HepG2 (cell line): ENCODE results near the gene NCKAP5L. TPM values are rescaled to one million over a fixed set of nuclear protein-coding genes. Genes with fewer than 3 reads are reported as not detected.

Experiments
- HCFC1 ChIP-seq: fragments of 150-350 bp; IDR thresholded peaks from 2 replicates; pipeline ENCODE4 v1.6.1; 2014; ENCODE audit warnings: low read depth, low read length
- HIVEP1 ChIP-seq: sonication (generic); formaldehyde crosslinking; IDR thresholded peaks from 2 replicates; pipeline ENCODE4 v1.4.0; 2020; ENCODE audit warnings: mild to moderate bottlenecking, missing genetic modification reagents
- LRRFIP1 ChIP-seq: sonication (generic); formaldehyde crosslinking; conservative IDR thresholded peaks from 2 replicates; pipeline ENCODE4 v1.4.0; 2020; ENCODE audit warnings: missing genetic modification reagents
- MTA3 ChIP-seq: sonication (generic); formaldehyde crosslinking; IDR thresholded peaks from 2 replicates; pipeline ENCODE4 v1.4.0; 2020; ENCODE audit warnings: missing genetic modification reagents
- MTF1 ChIP-seq: sonication (generic); formaldehyde crosslinking; IDR thresholded peaks from 2 replicates; pipeline ENCODE4 v1.5.0; 2020; ENCODE audit warnings: missing genetic modification reagents
- NFAT5 ChIP-seq: sonication (generic); formaldehyde crosslinking; IDR thresholded peaks from 2 replicates; pipeline ENCODE4 v1.4.0; 2020; ENCODE audit warnings: missing genetic modification reagents
- NFATC3 ChIP-seq: sonication (generic); formaldehyde crosslinking; IDR thresholded peaks from 2 replicates; pipeline ENCODE4 v1.5.1; 2020; ENCODE audit warnings: mild to moderate bottlenecking, missing genetic modification reagents
- NFE2L1 ChIP-seq: sonication (generic); formaldehyde crosslinking; IDR thresholded peaks from 2 replicates; pipeline ENCODE4 v1.4.0; 2020; ENCODE audit warnings: missing genetic modification reagents, mild to moderate bottlenecking, borderline replicate concordance
- RFX1 ChIP-seq: fragments of 450-650 bp; IDR thresholded peaks from 2 replicates; pipeline ENCODE4 v1.6.1; 2017
- SKIL ChIP-seq: sonication (generic); formaldehyde crosslinking; IDR thresholded peaks from 2 replicates; pipeline ENCODE4 v1.8.0; 2022; ENCODE audit warnings: missing genetic modification reagents, mild to moderate bottlenecking, moderate library complexity, borderline replicate concordance
- SP1 ChIP-seq, 2 experiments: fragments of 450-650 bp in 1 of 2; sonication (generic) in 1 of 2; formaldehyde crosslinking in 1 of 2; IDR thresholded peaks; 2 replicates each; pipeline versions ENCODE4 v1.4.0 to v1.6.1; 2016 to 2020; ENCODE audit warnings: missing genetic modification reagents in 1 of 2
- ZBTB37 ChIP-seq: sonication (generic); formaldehyde crosslinking; IDR thresholded peaks from 2 replicates; pipeline ENCODE4 v1.4.0; 2020; ENCODE audit warnings: mild to moderate bottlenecking, missing genetic modification reagents
- ZFYVE20 ChIP-seq: sonication (generic); formaldehyde crosslinking; IDR thresholded peaks from 2 replicates; pipeline ENCODE4 v1.8.0; 2023; ENCODE audit warnings: low read depth, mild to moderate bottlenecking, moderate library complexity, missing genetic modification reagents, borderline replicate concordance
- ZNF101 ChIP-seq: sonication (generic); formaldehyde crosslinking; IDR thresholded peaks from 2 replicates; pipeline ENCODE4 v1.4.0; 2020; ENCODE audit warnings: mild to moderate bottlenecking, low read depth, missing genetic modification reagents, borderline replicate concordance
- ZNF44 ChIP-seq: sonication (generic); formaldehyde crosslinking; IDR thresholded peaks from 2 replicates; pipeline ENCODE4 v1.5.1; 2020; ENCODE audit warnings: mild to moderate bottlenecking, missing genetic modification reagents
- ZNF564 ChIP-seq: sonication (generic); formaldehyde crosslinking; IDR thresholded peaks from 2 replicates; pipeline ENCODE4 v1.8.1; 2023; ENCODE audit warnings: mild to moderate bottlenecking, missing genetic modification reagents
- ZNF878 ChIP-seq: sonication (generic); formaldehyde crosslinking; IDR thresholded peaks from 2 replicates; pipeline ENCODE4 v1.8.1; 2023; ENCODE audit warnings: mild to moderate bottlenecking, missing genetic modification reagents, moderate library complexity
- polyA plus RNA-seq, 8 experiments: library from polyadenylated mRNA; depleted of rRNA in 3 of 8; stranded (reverse) in 7 of 8; unstranded in 1 of 8; fragments of >200 nt; fragmentation: Illumina TruSeq in 4 of 8; extraction: Trizol in 4 of 8; gene quantifications; 2 replicates each; pipeline versions ENCODE4 v1.2.1 to v1.2.3, GENCODE V29; 2011 to 2016; ENCODE audit warnings: low read depth in 4 of 8, missing spikeins in 1 of 8, mixed read lengths in 1 of 8; ENCODE audit not compliant: insufficient read depth in 1 of 8
- total RNA-seq, 5 experiments: library from RNA; depleted of rRNA; stranded (reverse); fragments of >200 nt; fragmentation: Illumina TruSeq; extraction: Trizol; gene quantifications; 2 replicates each; pipeline ENCODE4 v1.2.3, GENCODE V29; 2016; ENCODE audit warnings: low read depth in 1 of 5

The NCKAP5L gene
- total and polyA plus RNA-seq, 2 of the 13 experiments (the other 11 are each of a cell fraction or from before 2014, with no cell fraction given) = 4.1 to 9.0 TPM

GRCh38 chr12:49842519-49843352, 14.5 kb upstream of the NCKAP5L start, which contains the start of gene BCDIN3D (continued):
- peak; percentile 60 for TF ChIP-seq NFAT5 (CRISPR knock-in tag)
- TF ChIP-seq ZNF101 (CRISPR knock-in tag) = no peak
- 0 out of 2 replicates have a peak, but pooled peaks have one; percentile 59 for TF ChIP-seq MTF1 (CRISPR knock-in tag)
- TF ChIP-seq ZFYVE20 (CRISPR knock-in tag) = no peak
- 0 out of 2 replicates have a peak, but pooled peaks have one; percentile 18 for TF ChIP-seq ZBTB37 (CRISPR knock-in tag)
- peak; percentile 60; the same call in 1 of the 2 replicates for TF ChIP-seq ZNF564 (CRISPR knock-in tag)
- no peak for TF ChIP-seq SKIL (CRISPR knock-in tag)
- no peak for TF ChIP-seq RFX1
- TF ChIP-seq MTA3 (CRISPR knock-in tag) = no peak
- TF ChIP-seq HCFC1 = no peak
- peak; percentile 90 for TF ChIP-seq ZNF44 (CRISPR knock-in tag)
- peak; percentile 71 for TF ChIP-seq HIVEP1
- 0 out of 2 replicates have a peak, but pooled peaks have one; percentile 74 for TF ChIP-seq NFATC3 (CRISPR knock-in tag)
- no peak for TF ChIP-seq SP1 (IDR thresholded peaks at IDR 0.05)
- 0 out of 2 replicates have a peak, but pooled peaks have one; percentile 15 for TF ChIP-seq SP1 (CRISPR knock-in tag; IDR thresholded peaks at IDR 0.05)
- TF ChIP-seq NFE2L1 (CRISPR knock-in tag) = no peak
- TF ChIP-seq LRRFIP1 (CRISPR knock-in tag) = no peak
- 0 out of 2 replicates have a peak, but pooled peaks have one; percentile 56 for TF ChIP-seq ZNF878 (CRISPR knock-in tag)
